DND-41 (cell line): ENCODE results near the gene PLIN4.

ENCODE experiments used
- EZH2 ChIP-seq: IDR thresholded peaks from 3 replicates; pipeline ENCODE4 v1.6.1; 2012; ENCODE audit warnings: borderline replicate concordance, low read depth, mild to moderate bottlenecking, moderate library complexity, low read length, inconsistent platforms; ENCODE audit not compliant: severe bottlenecking
- TF ChIP-seq, protein P1 (sequence below): IDR thresholded peaks from 2 replicates; pipeline ENCODE4 v1.5.1; 2012; ENCODE audit warnings: borderline replicate concordance, low read length, moderate library complexity, mild to moderate bottlenecking; ENCODE audit not compliant: poor library complexity, severe bottlenecking; ENCODE audit errors: extremely low read depth

DNA sequence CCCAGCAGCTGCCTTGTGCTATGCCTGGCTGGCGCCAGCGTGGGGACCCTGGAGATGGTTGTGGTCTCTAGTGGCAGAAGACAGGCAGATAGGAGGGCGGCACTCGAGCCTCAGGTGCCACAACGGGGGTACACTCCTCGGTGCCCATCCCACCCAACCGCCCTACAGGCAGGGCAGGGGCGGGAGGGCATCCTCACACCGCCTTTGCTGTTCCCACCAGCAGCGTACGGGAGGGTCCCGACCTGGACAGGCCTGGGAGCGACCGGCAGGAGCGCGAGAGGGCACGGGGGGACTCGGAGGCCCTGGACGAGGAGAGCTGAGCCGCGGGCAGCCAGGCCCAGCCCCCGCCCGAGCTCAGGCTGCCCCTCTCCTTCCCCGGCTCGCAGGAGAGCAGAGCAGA lies 16.6 kb downstream of the PLIN4 start:
- TF ChIP-seq, protein P1, sequence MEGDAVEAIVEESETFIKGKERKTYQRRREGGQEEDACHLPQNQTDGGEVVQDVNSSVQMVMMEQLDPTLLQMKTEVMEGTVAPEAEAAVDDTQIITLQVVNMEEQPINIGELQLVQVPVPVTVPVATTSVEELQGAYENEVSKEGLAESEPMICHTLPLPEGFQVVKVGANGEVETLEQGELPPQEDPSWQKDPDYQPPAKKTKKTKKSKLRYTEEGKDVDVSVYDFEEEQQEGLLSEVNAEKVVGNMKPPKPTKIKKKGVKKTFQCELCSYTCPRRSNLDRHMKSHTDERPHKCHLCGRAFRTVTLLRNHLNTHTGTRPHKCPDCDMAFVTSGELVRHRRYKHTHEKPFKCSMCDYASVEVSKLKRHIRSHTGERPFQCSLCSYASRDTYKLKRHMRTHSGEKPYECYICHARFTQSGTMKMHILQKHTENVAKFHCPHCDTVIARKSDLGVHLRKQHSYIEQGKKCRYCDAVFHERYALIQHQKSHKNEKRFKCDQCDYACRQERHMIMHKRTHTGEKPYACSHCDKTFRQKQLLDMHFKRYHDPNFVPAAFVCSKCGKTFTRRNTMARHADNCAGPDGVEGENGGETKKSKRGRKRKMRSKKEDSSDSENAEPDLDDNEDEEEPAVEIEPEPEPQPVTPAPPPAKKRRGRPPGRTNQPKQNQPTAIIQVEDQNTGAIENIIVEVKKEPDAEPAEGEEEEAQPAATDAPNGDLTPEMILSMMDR = no peak
- no peak for TF ChIP-seq EZH2
